AML-193 (cell line): ENCODE measurements around the gene ACACA.
A peak's percentile ranks its signal among the peaks of the same experiment; 100 is the strongest.

Experiments used
- DNase-seq, 2 experiments: peaks; one replicate each; lab custom pipeline; 2025; lab: John Stamatoyannopoulos, UW

Gene ACACA

GRCh38 chr17:37344519-37344918 lies 62.1 kb downstream of the ACACA start:
- DNase-seq: no peak

- no peak for DNase-seq
Measured at GRCh38 chr17:37342589-37342988, 64.0 kb downstream of the ACACA start.

DNA sequence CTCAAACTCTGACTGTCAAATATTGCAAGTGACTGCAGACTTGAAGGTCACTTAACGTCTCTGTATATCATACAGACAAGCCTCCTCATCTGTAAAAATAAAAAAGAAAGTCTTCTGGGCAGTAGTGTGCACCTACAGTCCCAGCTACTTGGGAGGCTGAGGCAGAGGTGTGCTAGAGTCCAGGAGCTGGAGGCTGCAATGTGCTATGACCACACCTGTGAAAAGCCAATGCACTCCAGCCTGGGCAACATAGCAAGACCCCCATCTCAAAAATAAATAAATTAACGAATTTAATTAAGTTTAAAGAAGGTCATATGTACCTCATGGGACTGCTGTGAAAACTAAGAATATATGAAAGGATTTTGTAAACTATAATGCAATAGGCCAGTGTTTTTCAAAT lies 65.8 kb downstream of the ACACA start:
- DNase-seq: no peak

DNA sequence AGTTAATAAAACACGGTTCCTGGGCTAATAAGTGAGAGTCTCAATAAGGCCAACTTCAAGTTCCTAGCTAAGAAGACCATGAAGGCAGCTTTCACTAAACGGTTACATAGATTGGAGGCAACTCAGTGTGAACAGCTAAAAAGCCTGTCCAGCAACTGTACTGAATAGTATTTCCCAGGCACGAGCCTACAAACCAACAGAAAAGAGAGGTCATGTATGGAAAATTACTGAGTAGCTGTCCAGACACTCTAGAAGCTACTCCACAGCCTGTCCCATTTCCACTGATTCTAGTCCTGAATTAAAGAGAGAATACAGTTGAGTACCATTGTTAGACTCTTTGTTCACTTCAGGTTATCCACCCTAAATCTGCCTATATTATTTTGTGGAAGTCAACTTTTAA lies 67.3 kb downstream of the ACACA start:
- DNase-seq: no peak

DNA sequence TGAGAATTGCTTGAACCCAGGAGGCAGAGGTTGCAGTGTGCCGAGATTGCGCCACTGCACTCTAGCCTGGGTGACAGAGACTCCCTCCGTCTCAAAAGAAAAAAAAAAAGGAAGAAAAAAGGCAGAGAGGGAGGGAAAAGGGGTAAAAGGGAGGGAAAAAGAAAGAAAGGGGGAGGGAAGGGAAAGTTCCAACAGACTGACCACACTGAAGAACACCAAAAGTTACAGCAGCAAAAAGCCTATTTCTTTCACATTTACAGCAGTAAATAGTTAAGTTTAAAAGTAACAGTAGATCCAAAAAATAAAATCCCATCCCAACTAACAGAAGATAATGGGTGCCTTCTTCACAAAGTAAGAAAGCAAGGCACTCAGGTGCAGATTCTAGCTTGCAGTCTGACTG lies 67.8 kb downstream of the ACACA start:
- DNase-seq: no peak

GRCh38 chr17:37327341-37328090 lies 79.1 kb downstream of the ACACA start:
- DNase-seq: no peak

DNA sequence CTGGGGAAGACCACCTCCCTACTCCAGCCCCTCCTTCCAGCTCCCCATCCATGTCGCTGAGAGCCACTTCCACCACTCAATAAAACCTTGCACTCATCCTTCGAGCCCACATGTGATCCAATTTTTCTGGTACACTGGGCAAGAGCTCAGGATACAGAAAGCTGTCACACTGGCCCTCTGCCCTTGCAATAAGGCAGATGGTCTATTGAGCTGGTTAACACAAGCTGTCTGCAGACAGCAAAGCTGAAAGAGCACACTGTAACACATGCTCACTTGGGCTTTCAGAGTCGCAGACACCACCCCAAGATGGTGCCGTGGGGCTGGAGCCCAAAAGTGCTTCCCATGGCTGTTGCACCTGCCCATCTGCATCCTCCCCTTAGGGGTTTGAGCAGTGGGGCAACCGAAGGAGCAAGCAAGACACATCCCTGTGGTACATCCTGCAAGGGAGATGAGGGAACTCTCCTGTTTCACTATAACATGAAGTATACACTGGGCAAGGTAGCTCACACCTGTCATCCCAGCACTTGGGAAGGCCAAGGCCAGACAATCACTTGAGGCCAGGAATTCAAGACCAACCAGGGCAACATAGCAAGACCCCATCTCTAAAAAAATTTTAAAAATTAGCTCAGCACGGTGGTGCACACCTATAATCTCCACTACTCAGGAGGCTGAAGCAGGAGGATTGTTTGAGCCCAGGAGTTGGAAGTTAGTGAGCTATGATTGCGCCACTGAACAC lies 83.6 kb downstream of the ACACA start:
- DNase-seq: no peak

DNA sequence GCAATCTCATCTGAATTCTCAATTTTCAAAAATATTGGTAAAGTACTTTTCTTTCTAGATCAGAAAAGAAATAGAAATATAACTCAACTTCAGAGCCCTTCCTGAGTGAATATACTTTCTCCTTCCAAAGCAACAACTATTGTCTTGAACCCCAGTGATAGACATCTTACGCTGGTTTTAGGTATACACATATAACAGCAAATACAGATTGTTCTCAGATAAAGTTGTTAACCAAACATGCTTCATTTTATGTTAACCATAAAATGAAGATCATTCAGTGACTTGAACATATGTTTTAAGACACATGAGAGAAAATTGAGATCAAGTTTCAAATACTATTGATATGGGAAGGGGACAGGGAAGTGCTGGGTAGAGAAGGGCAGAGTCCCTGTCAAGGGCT lies 84.5 kb downstream of the ACACA start:
- DNase-seq: no peak

DNA sequence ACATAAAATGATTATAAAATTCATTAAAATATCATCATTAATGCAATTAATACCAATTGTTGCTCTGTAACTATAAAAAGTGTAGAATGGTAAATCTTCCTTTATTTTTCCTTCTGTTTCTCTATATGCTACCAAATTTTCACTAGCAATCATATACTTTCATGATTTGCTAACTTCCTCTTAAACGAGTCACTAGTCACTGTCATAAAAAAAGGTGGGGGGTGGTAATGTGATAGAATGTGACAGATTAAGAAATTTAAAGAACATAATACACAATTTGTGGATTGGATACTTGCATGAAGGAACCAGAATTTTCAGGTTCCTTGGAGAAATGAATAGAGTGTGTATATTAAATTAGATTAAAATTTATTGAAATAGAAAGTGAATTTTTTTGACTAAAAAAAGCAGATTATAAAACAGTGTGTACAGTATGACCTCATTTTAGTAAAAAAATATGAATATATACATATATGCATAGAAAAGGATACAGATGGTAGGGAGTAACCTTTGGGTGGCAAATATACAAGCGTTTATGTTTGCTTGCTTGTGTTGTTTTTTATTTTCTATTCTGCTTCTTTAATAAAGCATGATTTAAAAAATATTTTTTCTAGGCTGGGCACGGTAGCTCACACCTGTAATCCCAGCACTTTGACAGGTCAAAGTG lies 87.6 kb downstream of the ACACA start:
- peak; percentile 53 to 72 for DNase-seq

DNA sequence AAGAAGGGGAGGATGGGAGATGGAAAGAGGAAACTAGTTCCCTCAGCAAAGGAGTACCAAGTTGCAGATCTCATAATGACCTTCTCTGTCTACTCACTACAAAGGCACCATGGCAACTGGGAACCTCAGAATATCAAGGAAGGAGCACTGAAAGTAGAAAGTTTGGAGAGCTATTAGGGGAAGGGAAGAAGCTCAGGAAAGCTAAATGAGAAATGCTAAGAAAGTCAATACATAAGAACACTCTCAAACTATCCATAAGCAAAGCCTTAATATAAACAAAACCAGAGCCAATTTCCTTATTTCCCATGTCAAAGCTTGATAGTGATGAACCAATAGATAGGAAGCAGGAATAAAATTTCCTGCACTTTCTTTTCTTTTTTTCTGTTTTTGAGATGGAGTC lies 88.8 kb downstream of the ACACA start:
- DNase-seq: no peak

- no peak for DNase-seq
Measured at GRCh38 chr17:37315601-37316000, 91.0 kb downstream of the ACACA start.

DNA sequence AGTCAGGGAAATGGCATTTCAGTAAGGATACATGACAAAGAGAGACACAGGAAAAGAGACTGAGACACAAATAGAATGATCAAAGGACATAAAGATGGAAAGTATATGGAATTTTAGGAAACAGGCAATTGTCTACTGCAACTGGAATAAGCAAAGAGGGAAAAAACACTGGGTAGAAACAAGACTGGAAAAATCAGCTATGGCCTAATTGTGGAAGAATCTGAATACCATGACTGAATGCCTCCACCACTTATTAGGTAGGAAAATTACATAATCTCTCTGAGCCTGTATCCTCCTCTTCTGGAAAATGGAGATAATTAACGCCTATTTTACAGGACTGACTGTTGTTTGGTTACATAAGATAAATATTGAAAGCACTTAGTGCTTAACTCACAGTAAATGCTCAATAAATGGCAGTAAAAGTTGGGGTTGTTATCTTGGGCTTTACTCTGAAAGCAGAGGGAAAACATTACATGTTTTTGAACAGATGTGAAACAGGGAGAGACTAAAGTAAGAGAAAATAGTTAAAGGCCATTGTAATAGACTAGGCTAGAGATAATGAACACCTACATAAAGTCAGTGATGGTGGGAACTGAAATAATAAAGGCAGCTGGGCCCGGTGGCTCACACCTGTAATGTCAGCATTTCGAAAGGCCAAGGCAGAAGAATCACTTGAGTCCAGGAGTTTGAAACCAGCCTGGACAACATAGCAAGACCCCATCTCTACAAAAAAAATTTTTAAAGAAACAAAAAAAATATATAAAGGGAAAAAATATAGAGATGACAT lies 94.3 kb downstream of the ACACA start:
- no peak for DNase-seq

DNA sequence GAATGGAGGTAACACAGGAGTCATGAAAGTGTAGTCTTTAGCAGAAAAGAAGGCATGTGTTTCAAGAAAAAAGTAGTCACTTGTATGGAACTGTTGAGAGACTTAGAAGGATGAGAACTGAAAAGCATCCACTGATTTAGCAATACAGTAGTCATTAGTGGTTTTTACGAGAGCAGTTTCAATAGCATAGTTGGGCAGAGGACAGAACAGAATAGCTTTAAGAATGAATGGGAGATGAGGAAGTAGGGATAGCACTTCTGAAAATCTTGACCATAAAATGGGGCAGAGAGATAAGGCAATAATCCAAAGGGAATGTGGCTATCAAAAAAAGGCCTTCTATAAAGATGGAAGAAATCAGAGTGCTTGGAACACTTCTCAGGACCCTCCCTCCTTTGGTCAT lies 95.7 kb downstream of the ACACA start:
- peak in 1 of 2 experiments; percentile 53 for DNase-seq

DNA sequence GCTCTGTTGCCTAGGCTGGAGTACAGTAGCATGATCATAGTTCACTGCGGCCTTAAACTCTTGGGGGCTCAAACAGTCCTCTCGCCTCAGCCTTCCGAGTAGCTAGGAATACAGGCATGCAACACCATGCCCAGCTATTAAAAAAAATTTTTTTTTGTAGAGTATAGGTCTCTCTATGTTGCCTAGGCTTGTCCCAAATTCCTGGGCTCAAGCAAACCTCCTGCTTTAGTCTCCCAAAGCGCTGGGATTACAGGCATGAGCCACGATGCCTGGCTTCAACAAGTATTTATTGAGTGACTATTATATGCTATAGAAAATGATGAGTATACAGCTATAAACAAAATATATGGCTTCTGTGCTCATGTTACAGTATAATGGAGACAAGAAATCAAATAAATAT lies 97.6 kb downstream of the ACACA start:
- DNase-seq: no peak

- DNase-seq: no peak
Measured at GRCh38 chr17:37305406-37305905, 101.2 kb downstream of the ACACA start.

DNA sequence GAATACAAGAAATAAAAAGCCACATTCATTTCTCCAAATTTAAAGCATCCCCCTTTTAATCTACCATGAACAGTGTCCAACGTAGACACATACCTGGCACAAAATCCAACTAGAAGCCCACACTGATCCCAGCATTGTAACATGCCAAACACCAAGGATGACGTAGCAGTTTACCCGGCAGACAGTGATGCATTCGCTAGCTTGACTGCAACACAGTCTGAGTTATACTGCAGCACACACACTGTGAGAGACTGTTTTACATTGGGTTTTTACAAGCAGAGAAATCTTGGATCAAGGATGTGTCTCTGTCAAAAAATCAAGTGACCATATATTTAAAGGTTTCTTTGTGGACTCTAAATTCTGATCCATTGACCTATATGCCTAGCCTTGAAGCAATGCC lies 105.3 kb downstream of the ACACA start:
- no peak for DNase-seq

GRCh38 chr17:37300683-37301082 lies 106.0 kb downstream of the ACACA start:
- DNase-seq: no peak

- no peak for DNase-seq
Measured at GRCh38 chr17:37299257-37299980, 107.2 kb downstream of the ACACA start.

GRCh38 chr17:37295888-37296287 lies 110.7 kb downstream of the ACACA start:
- no peak for DNase-seq

- no peak for DNase-seq
Measured at GRCh38 chr17:37294888-37295287, 111.7 kb downstream of the ACACA start.

DNA sequence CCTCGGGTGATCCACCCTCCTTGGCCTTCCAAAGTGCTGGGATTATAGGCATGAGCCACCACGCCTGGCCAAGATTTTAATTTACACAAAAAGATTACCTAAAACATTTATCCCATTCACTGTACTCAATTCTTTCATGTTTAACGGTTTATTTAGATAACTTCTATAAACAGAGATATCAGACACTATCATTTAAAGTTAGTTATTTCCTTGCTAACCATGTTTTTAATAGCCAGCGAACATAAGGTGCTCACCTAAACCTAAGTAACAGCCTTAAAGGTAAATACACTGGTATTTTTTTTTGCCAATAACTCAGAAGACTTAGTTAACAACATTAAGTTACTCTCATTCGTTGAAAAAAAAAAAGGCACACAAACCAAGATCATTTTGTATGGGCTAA lies 112.9 kb downstream of the ACACA start:
- DNase-seq: no peak
